K562 (cell line): Measurements from ENCODE around the gene SHISA9. TPM values are rescaled to one million over a fixed set of nuclear protein-coding genes. Genes with fewer than 3 reads are reported as not detected.

Source experiments
- ATAC-seq: fragments of 200-7000 bp; cut with Tn5 transposase; 3 replicates; pipeline ENCODE4 v1.9.1; 2020; ENCODE audit warnings: moderate library complexity
- BruUV-seq: library from RNA; stranded (reverse); fragments of 400-500 nt; replicated peaks from 2 replicates; lab custom pipeline; 2021; lab: Mats Ljungman, UMichigan
- CTCF ChIA-PET: fragments of 300-600 bp; formaldehyde crosslinking; extraction: SDS; loops from one replicate; lab custom pipeline; 2021; ENCODE audit warnings: low intra/inter-chr PET ratio; lab: Yijun Ruan, JAX
- POLR2A ChIA-PET: fragments of 300-600, 350-650 bp; sonication (Branson Sonifier 250); formaldehyde crosslinking; extraction: SDS; loops from one replicate; lab custom pipeline; 2021; ENCODE audit warnings: antibody characterized with exemption, inconsistent platforms; lab: Yijun Ruan, JAX
- DNase-seq, 4 experiments: peaks; one replicate each; pipeline versions ENCODE4 v3.0.0 to v3.0.0-alpha.2; 2011 to 2018; ENCODE audit warnings: low spot score in 3 of 4, mixed read lengths in 3 of 4; ENCODE audit errors: extremely low read depth in 1 of 4
- FAIRE-seq: peaks from 2 replicates; lab custom pipeline; 2011; peaks lifted over from hg19 to GRCh38; lab: Jason Lieb, UNC
- H2AFZ ChIP-seq: 2 replicates; pipeline ENCODE4 v1.6.0; 2011; ENCODE audit warnings: low read depth, low read length, control low read depth, inconsistent platforms
- H3K27ac ChIP-seq: fragments of 200-600 bp; 3 replicates; pipeline ENCODE4 v1.8.0; 2011; ENCODE audit warnings: low read depth, mild to moderate bottlenecking, control low read depth, inconsistent platforms, low read length, moderate library complexity, mixed read lengths; ENCODE audit errors: extremely low read depth
- H3K27me3 ChIP-seq, 2 experiments: fragments of 300-600 bp in 1 of 2; 2 replicates in 1 of 2; 3 replicates in 1 of 2; pipeline versions ENCODE4 v1.6.0 to v1.8.0; 2011; ENCODE audit warnings: inconsistent platforms in 2 of 2, low read length in 2 of 2, mild to moderate bottlenecking in 1 of 2, mixed read lengths in 1 of 2, moderate library complexity in 1 of 2; ENCODE audit not compliant: control insufficient read depth in 2 of 2, insufficient read depth in 2 of 2
- H3K36me3 ChIP-seq: fragments of 300-600 bp; 3 replicates; pipeline ENCODE4 v1.8.0; 2011; ENCODE audit warnings: mild to moderate bottlenecking, low read length, inconsistent platforms; ENCODE audit not compliant: control insufficient read depth, insufficient read depth
- H3K4me1 ChIP-seq, 2 experiments: fragments of 200-600 bp in 1 of 2; replicated peaks in 1 of 2; 2 replicates in 1 of 2; 3 replicates in 1 of 2; pipeline versions ENCODE4 v1.5.1 to v1.8.0; 2011; ENCODE audit warnings: inconsistent platforms in 2 of 2, low read length in 2 of 2, mild to moderate bottlenecking in 1 of 2, mixed read lengths in 1 of 2, moderate library complexity in 1 of 2; ENCODE audit not compliant: control insufficient read depth in 2 of 2, insufficient read depth in 2 of 2
- H3K4me2 ChIP-seq: 2 replicates; pipeline ENCODE4 v1.6.1; 2011; ENCODE audit warnings: low read length, control low read depth, inconsistent platforms, mixed read lengths; ENCODE audit not compliant: insufficient read depth
- H3K4me3 ChIP-seq: fragments of 200-600 bp; sonication (generic), shearing (Covaris generic); 2 replicates; pipeline ENCODE4 v1.5.1; 2016; ENCODE audit warnings: control low read depth, inconsistent platforms
- H3K79me2 ChIP-seq: fragments of 200-600 bp; 3 replicates; pipeline ENCODE4 v1.8.0; 2011; ENCODE audit warnings: low read length, inconsistent platforms; ENCODE audit not compliant: control insufficient read depth, insufficient read depth
- H3K9ac ChIP-seq, 2 experiments: 2 replicates each; pipeline versions ENCODE4 v1.6.0 to v1.6.1; 2011; ENCODE audit warnings: low read depth in 2 of 2, low read length in 2 of 2, control low read depth in 1 of 2, inconsistent platforms in 1 of 2, mild to moderate bottlenecking in 1 of 2, mixed read lengths in 1 of 2; ENCODE audit not compliant: insufficient read depth in 1 of 2
- H3K9me1 ChIP-seq: one replicate; pipeline ENCODE4 v1.6.0; 2011; ENCODE audit warnings: inconsistent platforms, mild to moderate bottlenecking, low read length, moderate library complexity; ENCODE audit not compliant: control insufficient read depth, insufficient read depth
- H3K9me3 ChIP-seq: replicated peaks from 2 replicates; pipeline ENCODE4 v1.5.1; 2011; ENCODE audit warnings: low read depth, low read length, inconsistent platforms; ENCODE audit not compliant: control insufficient read depth, insufficient read depth
- H4K20me1 ChIP-seq: replicated peaks from 2 replicates; pipeline ENCODE4 v1.6.1; 2011; ENCODE audit warnings: low read length, inconsistent platforms, mixed read lengths; ENCODE audit not compliant: control insufficient read depth, insufficient read depth
- ERF ChIP-seq: fragments of 450-650 bp; formaldehyde crosslinking; IDR thresholded peaks from 2 replicates; pipeline ENCODE4 v1.4.0; 2020; ENCODE audit warnings: mild to moderate bottlenecking, mixed read lengths
- ESRRA ChIP-seq: fragments of 450-650 bp; IDR thresholded peaks from 2 replicates; pipeline ENCODE4 v1.6.1; 2014; ENCODE audit warnings: low read depth, mild to moderate bottlenecking, moderate library complexity, borderline replicate concordance
- SP1 ChIP-seq: sonication (generic); formaldehyde crosslinking; IDR thresholded peaks from 2 replicates; pipeline ENCODE4 v1.8.1; 2022; ENCODE audit warnings: mild to moderate bottlenecking, missing genetic modification reagents
- ZHX1 ChIP-seq: fragments of 150-350 bp; conservative IDR thresholded peaks from 2 replicates; pipeline ENCODE4 v1.6.1; 2014; ENCODE audit warnings: low read length
- ZNF316 ChIP-seq: fragments of 450-650 bp; IDR thresholded peaks from 2 replicates; pipeline ENCODE4 v1.6.1; 2016
- ZZZ3 ChIP-seq: fragments of 450-650 bp; IDR thresholded peaks from 2 replicates; pipeline ENCODE4 v1.6.1; 2016; ENCODE audit warnings: antibody characterized with exemption, mild to moderate bottlenecking, moderate library complexity
- WGBS: fragments of 100-300 bp; shearing (Covaris generic); methylation state at CpG from one replicate; pipeline ENCODE4 v1.1.6; 2016; ENCODE audit warnings: low coverage, mixed read lengths; ENCODE audit not compliant: insufficient coverage; ENCODE audit errors: missing lambda C conversion rate; 5-methylcytosine and 5-hydroxymethylcytosine counted together
- in situ Hi-C: fragments of 300-500 bp; cut with MboI; formaldehyde crosslinking; loops from 4 replicates; pipeline ENCODE4 v1.15.0; 2018; ENCODE audit warnings: inconsistent platforms, mixed read lengths
- intact Hi-C: fragments of 100-400 bp; cut with micrococcal nuclease; formaldehyde crosslinking; loops from 2 replicates; pipeline ENCODE4 v1.14.2; 2022
- polyA plus RNA-seq, 8 experiments: library from polyadenylated mRNA; depleted of rRNA in 4 of 8; stranded (reverse) in 5 of 8; unstranded in 3 of 8; fragments of >200 nt; fragmentation: Nextera tagmentation in 2 of 8; fragmentation: Illumina TruSeq in 1 of 8; extraction: Ambion mirVana in 2 of 8; extraction: Trizol in 1 of 8; gene quantifications; 2 replicates each; pipeline versions ENCODE4 v1.2.1 to v1.2.3, GENCODE V29; 2011 to 2014; ENCODE audit warnings: inconsistent platforms in 1 of 8, missing spikeins in 1 of 8
- total RNA-seq, 7 experiments: library from RNA; depleted of rRNA in 6 of 7; stranded (reverse); fragments of >200 nt in 6 of 7; fragmentation: Illumina TruSeq in 2 of 7; extraction: Trizol in 2 of 7; gene quantifications; 2 replicates each; pipeline versions ENCODE4 v1.2.1 to v1.2.3, GENCODE V29; 2011 to 2021; ENCODE audit warnings: low replicate concordance in 1 of 7
- TF ChIP-seq, protein P1 (sequence below): IDR thresholded peaks from 3 replicates; pipeline ENCODE4 v1.6.1; 2011; ENCODE audit warnings: borderline replicate concordance, mild to moderate bottlenecking; ENCODE audit not compliant: insufficient read length, insufficient read depth
- TF ChIP-seq, protein P2 (sequence below): fragments of 200-400 bp; formaldehyde crosslinking; IDR thresholded peaks from 2 replicates; pipeline ENCODE4 v1.6.1; 2017; ENCODE audit warnings: mild to moderate bottlenecking, low read depth, low read length, moderate library complexity

Gene SHISA9
- total and polyA plus RNA-seq, 9 of the 15 experiments (the other 6 are each of a cell fraction or from before 2014, with no cell fraction given) = under 0.01 to 0.16 (median 0.01) TPM; not detected in 6

- peaks cover 18 to 32% of the 10 kb centered on the region in 2 experiments for H3K27me3 ChIP-seq
- no peak overlapping the region for H3K4me3 ChIP-seq
- intact Hi-C loops (no loop called here), in situ Hi-C loops (no loop called here)
- CTCF ChIA-PET = interaction anchor here (0.5 kb wide), 1 partner anchor 317 kb away, joined by 3 read pairs; no protein-coding TSS in a partner anchor
- no peaks in the 10 kb centered on the region for H3K9me3 ChIP-seq
- 1% methylated on average over 5 of the region's 5 CpGs for WGBS
- no peaks in the 10 kb centered on the region for H3K4me1 ChIP-seq
- TF ChIP-seq ESRRA = no peak
- no peak for TF ChIP-seq ZHX1
- no peak for TF ChIP-seq SP1 (CRISPR knock-in tag)
- TF ChIP-seq ZNF316 = no peak
- TF ChIP-seq ERF (CRISPR knock-in tag) = no peak
- TF ChIP-seq, protein P1, sequence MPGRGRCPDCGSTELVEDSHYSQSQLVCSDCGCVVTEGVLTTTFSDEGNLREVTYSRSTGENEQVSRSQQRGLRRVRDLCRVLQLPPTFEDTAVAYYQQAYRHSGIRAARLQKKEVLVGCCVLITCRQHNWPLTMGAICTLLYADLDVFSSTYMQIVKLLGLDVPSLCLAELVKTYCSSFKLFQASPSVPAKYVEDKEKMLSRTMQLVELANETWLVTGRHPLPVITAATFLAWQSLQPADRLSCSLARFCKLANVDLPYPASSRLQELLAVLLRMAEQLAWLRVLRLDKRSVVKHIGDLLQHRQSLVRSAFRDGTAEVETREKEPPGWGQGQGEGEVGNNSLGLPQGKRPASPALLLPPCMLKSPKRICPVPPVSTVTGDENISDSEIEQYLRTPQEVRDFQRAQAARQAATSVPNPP = no peak
- TF ChIP-seq, protein P2, sequence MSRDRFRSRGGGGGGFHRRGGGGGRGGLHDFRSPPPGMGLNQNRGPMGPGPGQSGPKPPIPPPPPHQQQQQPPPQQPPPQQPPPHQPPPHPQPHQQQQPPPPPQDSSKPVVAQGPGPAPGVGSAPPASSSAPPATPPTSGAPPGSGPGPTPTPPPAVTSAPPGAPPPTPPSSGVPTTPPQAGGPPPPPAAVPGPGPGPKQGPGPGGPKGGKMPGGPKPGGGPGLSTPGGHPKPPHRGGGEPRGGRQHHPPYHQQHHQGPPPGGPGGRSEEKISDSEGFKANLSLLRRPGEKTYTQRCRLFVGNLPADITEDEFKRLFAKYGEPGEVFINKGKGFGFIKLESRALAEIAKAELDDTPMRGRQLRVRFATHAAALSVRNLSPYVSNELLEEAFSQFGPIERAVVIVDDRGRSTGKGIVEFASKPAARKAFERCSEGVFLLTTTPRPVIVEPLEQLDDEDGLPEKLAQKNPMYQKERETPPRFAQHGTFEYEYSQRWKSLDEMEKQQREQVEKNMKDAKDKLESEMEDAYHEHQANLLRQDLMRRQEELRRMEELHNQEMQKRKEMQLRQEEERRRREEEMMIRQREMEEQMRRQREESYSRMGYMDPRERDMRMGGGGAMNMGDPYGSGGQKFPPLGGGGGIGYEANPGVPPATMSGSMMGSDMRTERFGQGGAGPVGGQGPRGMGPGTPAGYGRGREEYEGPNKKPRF = no peak
- TF ChIP-seq ZZZ3 = no peak
- BruUV-seq = no TSS peak
- H3K27ac ChIP-seq = no peak overlapping the region
- no peak overlapping the region for H3K4me2 ChIP-seq
- H2AFZ ChIP-seq = no peak overlapping the region
- no peak for DNase-seq
- ATAC-seq = no peak
- H3K9ac ChIP-seq = no peak overlapping the region
- no peak for FAIRE-seq
- no peaks in the 10 kb centered on the region for H3K9me1 ChIP-seq
- H4K20me1 ChIP-seq = no peaks in the 10 kb centered on the region
- POLR2A ChIA-PET = no interaction called here
- H3K36me3 ChIP-seq = no peaks in the 10 kb centered on the region
- H3K79me2 ChIP-seq = no peaks in the 10 kb centered on the region
These were observed 38.5 kb upstream of the SHISA9 start for GRCh38 chr16:12862941-12863340.
